Stimulated activated CD4-positive, alpha-beta T cell treated with anti-CD3 and anti-CD28 coated beads, Interleukin-15, amount 100 ng/mL, for 48 hours (primary cell): ENCODE results near the gene PPP1CC.
A peak's percentile ranks its signal among the peaks of the same experiment; 100 is the strongest.

Experiments
- DNase-seq, 2 donors: peaks; one replicate each; pipeline ENCODE4 v3.0.0-alpha.2; 2020; ENCODE audit warnings: low read depth in 2 of 2

Gene PPP1CC

GRCh38 chr12:110687396-110688169, 55.1 kb downstream of the PPP1CC start:
- DNase-seq, result no peak

GRCh38 chr12:110686294-110686903, 56.3 kb downstream of the PPP1CC start:
- no peak for DNase-seq

- no peak for DNase-seq
Measured at GRCh38 chr12:110684312-110684836, 58.3 kb downstream of the PPP1CC start.

GRCh38 chr12:110683888-110684287, 58.8 kb downstream of the PPP1CC start:
- DNase-seq, result no peak

- DNase-seq, result no peak
Measured at GRCh38 chr12:110680032-110680431, 62.7 kb downstream of the PPP1CC start.

GRCh38 chr12:110679201-110679600, 63.5 kb downstream of the PPP1CC start:
- DNase-seq, result no peak

- no peak for DNase-seq
Measured at GRCh38 chr12:110677982-110678381, 64.7 kb downstream of the PPP1CC start.

- no peak for DNase-seq
Measured at GRCh38 chr12:110677206-110677911, 65.3 kb downstream of the PPP1CC start.

GRCh38 chr12:110676171-110676570, 66.5 kb downstream of the PPP1CC start:
- no peak for DNase-seq

GRCh38 chr12:110670161-110670701, 72.5 kb downstream of the PPP1CC start:
- DNase-seq, result peak in 1 of 2 donors; percentile 32
